Epidermal melanocyte (primary cell): Measurements from ENCODE around the gene ATAD3A.
"Not testable (repeated sequence)": the region's sequence is repeated elsewhere in the genome, so short reads cannot be mapped to it uniquely, and the experiment has no call there.

ENCODE experiments used
- DNase-seq: peaks from one replicate; pipeline ENCODE4 v3.0.0; 2011; ENCODE audit warnings: low spot score; ENCODE audit not compliant: insufficient read length

The ATAD3A gene

DNA sequence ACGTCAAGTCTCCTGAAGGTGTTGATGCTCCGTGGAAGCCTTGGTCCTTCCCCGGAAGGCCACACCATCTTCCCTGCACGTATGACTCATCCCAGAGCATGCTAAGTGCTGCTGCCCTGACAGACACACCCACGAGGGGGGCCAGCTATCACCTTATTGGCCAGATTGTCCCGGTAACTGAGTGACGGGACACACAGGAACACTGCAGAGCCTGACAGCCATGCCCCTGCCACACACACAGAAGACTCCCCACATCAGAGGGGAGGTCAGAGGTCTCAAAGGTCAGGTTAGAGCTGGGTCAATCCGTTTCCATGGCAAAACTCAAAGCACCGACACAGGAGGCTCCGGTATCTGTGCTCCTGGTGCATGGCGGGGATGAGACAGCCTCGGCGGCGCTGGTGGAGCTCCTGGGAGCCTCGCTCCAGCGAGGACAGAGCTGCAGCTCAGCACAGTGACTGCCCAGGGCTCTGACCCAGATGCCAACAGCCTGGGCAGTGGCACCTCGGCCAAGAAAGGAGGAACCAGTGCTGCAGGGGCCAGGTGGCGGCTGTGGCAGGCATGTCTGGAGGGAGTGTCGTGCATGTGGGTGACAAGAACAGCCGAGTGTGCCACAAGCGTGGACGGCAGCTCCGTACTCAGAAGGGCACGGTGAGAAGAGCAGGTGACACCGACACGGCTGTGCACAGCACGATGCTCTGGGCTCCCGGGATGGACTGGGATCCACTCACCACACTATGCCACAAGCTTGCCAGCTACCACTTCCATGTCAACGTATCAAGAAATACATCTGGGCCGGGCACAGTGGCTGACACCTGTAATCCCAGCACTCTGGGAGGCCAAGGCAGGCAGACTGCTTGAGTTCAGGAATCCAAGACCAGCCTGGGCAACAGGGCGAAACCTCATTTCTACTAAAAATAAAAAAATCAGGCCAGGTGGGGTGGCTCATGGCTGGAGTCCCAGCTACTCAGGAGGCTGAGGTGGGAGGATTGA, 43.3 kb downstream of the ATAD3A start:
- no peak for DNase-seq

DNA sequence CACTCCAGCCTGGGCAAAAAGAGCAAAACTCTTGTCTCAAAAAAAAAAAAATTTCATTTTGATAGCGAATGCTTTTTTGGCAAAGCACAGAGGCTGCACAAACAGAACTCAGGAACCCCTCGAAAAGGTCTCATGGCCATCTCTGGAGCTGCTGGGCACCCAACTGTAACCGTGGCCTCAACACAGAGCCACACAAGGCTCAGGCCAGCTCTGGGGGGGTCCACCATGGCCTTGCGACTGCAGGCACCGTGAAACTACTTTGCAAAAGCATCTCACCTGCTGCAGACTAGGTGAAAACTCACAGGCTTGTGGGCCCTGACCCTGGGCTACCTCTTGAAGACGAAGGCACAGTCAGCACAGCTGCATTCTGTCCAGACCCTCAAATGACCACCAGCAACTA, 44.5 kb downstream of the ATAD3A start:
- no peak for DNase-seq

DNA sequence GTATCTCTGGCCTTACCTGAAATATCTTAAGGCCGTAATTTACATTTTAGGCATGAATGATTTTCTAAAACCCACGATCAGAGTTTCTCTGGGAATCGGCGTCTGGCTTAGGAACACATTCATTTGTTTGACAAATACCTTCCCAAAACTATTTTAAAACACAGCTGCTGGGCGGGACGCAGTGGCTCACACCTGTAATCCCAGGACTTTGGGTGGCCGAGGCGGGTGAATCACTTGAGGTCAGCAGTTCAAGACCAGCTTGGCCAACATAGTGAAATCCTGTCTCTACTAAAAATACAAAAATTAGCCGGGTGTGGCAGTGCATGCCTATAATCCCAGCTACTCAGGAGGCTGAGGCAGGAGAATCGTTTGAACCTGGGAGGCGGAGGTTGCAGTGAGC, 45.0 kb downstream of the ATAD3A start:
- DNase-seq, result not testable (repeated sequence)

DNA sequence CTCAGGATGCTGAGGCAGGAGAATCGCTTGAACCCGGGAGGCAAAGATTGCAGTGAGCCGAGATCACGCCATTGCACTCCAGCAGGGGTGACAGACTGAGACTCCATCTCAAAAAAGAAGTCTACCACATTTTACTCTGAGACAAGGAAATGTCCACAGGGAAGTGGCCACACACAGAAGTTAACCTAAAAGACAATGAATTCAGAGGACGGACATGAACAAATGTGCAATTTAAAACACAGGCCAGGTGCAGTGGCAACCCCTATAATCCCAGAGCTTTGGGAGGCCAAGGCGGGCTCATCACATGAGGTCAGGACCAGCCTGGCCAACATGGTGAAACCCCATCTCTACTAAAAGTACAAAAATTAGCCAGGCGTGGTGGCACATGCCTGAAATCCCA, 45.7 kb downstream of the ATAD3A start:
- DNase-seq, result not testable (repeated sequence)

DNA sequence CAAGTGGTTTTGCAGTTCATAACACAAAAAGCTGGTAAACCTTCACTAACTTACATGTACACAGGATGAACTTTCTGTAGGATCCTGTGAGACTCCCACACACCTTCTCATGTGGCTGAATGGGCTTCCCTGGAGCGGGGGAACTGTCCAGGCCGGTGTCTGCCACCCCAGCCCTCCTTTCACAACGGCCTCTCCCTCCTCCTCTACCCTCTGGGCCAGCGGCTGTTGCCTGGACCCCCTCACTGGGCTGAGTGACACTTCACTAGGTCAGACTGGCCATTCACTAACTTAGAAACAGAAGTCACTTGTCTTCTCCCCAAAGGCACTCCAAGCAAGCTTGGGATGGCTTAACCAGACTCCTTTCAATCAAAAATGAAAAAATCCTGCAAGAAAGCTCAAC, 46.6 kb downstream of the ATAD3A start:
- no peak for DNase-seq

DNA sequence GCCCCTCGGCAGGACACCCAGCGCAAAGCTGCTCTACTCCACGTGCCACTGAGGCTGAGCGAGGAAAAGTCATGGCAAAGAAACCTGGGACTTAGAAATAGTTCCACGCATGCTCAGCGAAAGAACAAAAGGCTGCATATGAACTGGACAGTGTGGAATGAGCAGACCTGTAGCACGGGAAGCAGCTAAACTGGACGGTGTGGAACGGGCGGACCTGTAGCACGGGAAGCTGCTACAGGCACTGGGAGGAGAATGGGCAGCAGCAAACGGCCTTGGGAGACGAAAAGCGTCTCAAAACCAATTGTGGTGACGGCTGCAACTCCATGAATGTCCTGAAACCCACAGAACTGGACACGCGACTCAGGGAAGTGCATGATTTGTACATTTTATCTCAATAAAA, 47.1 kb downstream of the ATAD3A start:
- no peak for DNase-seq

DNA sequence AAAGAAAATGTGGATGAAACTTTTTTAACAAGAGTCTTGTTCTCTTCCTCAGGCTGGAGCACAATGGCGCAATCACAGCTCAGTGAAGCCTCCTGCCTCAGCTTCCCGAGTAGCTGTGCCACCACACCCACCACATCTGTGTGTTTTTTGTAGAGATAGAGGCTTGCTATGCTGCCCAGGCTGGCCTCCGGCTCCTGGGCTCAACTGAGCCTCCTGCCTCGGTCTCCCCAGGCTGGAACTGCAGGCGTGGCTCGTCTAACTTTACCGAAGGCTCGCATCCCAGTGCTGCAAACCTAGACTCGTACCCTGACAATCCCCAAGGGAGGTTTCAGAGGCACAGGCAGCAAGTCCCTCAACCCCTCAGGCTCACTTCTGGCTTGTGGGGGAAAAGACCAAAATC, 48.2 kb downstream of the ATAD3A start:
- no peak for DNase-seq

DNA sequence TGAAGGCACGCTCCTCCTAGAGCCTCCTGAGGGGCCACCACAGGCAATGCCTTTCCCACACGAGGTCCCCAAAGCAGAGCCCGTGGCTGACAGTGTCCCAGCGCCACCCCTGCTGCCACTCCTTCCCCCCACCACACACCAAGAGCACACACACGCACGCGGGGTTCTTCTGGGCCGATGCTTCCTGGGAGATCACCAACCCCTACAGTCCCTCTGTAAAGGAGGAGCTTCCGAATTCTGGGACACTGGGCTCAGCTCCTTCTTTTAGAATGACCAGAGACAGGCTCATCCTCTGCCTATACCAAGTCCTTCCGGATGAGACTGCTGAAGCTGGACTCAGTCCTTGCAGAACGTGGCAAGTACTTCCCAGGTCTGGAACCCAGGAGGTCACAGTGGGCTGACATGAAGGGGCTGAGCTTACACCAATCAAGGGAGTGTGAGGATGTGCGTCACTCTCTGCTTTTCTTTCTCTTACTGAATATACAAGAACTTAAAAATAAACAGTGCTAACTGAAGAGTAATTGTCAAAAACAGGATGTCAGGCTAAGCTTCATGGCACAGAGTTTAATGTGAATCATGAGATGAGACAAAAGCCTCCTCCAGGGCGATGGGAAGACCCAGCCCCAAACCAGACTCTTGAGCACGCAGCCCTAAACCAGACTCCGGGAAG, 50.0 kb downstream of the ATAD3A start:
- DNase-seq, result no peak

DNA sequence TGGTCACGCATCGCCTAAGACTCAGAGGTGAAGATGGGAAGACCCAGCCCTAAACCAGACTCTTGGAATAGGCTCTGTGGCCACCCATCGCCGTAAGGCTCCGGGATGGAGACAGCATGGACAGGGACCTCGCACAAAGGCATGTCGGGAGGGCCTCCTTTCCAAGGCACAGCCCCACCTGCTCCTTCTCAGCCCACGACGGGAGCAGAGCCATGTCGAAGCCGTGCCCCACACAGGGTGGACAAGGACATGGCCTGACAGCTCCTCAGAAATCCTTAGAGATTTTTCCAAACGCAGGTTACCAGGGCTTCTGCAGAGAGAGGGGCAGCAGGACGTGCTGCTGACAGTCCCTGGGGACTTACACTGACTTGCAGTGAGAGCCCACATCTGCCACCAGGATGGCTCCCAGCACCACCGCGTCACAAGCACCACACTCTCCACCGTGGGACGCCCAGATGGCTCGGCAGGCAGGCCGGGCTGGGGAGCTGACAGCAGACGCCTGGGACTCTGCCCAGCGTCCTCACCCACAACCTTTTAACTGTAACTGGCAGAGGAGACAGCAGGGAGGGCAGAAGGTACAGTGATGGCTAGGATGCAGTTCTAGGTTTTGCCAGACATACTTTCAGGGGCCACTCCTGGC, 50.7 kb downstream of the ATAD3A start:
- DNase-seq, result no peak

DNA sequence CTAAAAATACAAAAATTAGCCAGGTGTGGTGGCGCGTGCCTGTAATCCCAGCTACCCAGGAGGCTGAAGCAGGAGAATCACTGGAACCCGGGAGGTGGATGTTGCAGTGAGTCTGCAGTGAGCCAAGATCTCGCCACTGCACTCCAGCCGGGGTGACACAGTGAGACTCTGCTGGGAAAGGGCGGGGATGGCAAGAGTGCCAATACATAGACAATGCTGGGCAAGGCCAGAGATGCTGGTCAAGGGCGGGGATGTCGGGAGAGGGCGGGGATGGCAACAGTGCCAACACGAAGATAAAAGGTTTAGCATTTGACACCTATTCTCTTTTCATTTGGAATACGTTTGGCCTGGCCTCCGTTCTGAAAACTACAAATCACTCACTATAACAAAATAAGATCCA, 51.7 kb downstream of the ATAD3A start:
- no peak for DNase-seq

DNA sequence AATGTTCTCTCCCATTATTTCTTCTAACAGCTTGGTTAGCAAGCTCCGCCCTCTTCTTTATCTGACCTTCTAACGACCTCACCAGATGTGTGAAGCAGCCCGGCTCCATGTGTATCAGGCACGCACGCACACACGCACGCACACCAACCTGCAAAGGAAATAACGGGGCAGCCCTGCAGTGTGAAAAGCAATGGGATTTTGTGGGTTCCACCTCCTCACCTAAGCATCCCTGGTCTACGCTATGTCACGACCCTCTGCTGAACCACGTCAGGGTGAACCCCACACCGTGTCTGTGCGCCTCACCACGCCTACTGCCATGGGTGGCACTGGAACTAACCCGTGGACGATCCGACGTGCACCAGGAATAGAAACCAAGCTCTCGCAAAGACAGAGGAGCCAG, 52.3 kb downstream of the ATAD3A start:
- no peak for DNase-seq

DNA sequence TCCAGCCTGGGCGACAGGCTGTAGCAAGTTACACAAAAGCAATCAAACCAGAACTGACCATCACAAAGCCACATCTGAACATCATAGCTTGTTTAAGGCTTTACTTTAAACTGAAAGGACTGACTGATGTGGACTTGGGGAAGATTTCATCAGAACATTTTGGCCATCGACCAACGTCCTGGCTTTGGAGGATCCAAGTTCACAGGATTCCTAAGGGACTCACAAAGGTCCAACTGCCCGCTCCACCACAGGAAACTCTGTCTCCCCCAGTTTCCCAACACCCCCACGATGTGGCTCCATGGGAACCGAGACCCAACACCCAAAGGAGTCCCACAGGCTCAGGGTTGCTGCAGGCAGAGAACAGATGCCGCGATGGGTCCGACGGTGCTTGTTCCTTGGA, 53.4 kb downstream of the ATAD3A start:
- DNase-seq, result no peak

DNA sequence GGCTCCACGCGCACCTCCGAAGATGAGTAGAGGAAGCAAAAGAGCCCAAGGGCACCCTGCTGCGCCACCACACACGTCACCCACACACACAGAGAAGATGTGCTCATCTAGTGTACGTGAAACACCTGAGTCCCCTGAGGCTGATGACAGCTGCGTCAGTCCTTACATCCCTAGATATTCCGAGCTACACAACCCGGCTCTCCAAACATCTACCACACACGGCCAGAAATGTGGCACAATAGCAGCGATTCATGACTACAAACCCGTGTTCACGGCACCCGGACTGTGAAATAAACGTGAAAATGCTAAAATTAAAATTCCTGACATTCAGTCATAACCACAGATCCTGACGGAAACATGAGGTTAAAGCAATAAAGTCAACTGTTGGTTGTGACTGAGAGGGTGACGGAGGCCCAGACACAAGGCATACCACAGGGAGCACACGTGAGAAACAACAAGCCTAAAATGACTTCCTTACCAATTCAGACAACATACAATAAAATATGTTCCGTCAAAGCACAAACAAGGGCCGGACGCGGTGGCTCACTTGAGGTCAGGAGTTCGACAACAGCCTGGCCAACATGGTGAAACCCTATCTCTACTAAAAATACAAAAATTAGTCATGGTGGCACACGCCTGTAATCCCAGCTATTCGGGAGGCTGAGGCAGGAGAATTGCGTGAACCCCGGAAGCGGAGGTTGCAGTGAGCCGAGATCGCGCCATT, 55.4 kb downstream of the ATAD3A start:
- DNase-seq, result no peak

DNA sequence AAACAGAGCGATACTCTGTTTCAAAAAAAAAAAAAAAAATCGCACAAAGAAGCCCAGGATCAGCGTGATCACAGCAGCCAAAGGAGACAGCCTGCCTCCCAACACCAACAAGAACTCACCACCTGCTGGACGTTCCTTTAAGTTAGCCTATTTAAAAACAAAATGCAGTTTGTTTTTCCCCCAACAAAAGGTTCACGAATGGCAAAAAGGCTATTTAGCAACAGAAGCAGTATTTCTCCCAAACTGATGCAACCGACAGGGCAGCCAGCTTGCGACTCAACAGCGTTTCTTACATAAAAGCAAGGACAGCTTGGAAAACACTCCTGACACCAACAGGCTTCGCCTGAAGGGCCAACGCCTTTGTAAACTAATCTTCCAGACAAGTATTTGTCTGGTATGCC, 55.9 kb downstream of the ATAD3A start:
- no peak for DNase-seq

DNA sequence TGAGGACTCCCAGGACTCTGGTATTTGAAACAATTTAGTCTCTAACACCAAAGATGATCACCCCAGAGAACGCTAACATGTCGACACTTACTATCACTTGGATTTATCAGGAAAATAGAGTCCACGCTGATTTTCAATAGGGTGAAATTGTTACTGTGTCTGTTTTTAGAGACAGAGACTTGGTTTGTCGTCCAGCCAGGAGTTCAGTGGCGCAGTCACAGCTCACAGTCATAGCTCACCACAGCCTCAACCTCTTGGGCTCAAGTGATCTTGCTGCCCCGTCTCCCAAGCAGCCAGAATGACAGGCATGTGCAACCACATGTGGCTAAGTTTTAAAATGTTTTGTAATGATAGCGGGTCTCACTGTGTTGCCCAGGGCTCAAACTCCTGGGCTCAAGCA, 57.4 kb downstream of the ATAD3A start:
- DNase-seq, result no peak

DNA sequence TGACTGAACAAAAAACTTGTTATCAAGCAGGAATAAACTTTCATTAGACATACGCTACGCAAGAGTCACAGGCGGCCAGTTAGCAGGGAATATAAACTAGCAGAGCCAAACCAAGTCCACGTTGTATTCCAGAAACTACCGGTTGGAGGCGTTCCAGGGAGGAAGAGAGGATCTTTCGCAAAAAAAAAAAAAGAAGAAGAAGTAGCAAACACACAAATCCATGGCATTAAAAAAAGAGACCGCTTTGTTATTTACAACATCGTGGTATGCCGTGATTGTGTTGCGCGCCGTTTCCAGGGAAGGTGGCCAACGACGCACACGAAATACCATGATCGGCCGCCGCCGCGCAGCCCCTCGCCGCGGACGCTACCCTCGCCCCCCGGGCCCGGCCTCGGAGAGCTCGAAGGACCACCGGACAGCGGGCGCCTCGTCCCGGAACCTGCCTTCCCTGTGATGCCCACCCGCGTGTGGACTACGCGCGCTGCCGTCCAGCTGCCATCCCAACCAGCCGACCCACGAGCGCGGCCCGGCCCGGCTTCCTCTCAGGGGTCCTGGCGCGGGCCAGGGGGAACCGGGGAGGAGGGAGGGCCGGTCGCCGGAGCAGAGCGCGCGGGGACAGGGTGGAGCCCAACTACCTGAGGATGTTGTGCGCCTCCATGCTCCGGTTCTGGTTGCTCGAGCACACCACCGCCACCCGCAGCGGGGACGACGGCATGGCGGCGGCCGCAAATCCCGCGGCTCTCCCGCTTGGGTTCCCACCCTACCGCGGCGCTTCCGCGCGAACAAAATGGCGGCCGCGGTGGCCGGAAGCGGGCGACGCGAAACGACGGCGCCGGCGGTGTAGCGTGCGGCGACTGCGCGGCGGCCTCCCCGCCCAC, 62.1 kb downstream of the ATAD3A start:
- no peak for DNase-seq

DNA sequence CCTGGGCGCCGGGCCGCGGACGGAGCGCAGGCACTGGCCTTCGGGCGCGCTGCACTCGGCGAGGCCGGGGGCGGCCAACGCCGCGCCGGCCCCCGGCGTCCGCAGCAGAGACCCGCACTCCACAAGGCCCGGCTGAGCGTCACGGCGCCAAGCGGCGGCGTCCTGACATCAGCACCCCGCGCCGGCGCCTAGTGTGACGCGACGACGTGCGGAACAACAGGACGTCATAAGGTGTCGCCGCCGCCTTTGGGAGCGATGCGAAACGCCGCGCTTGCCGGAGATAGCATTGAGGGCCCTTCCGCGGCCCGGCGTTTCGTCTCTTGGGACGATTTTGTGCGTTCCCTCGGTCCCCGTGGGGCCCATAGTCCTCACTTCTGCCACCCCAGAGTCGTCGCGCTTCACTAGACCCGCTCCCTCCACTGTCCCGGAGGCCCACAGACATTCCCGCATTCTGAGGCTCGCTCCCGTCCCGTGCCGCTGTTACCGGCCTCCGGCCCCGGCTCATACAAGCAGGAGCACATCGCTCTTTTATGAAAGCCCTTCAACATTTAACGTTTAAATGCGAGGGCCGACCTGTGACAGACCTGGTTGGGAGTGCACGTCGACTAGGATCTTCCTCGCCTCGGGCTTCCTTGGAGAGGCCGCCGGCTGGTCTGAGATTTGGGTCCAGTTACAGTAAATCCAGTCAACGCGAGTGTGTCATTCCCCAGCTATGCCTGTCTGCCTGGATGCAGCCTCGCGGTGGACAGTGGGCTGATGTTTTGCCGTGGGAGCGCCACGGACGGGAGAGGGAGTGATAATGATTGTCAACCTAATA, 63.0 kb downstream of the ATAD3A start, which contains the start of gene SSU72:
TSS of gene SSU72 (minus strand) at position 143 of the 817 bp plus-strand sequence. CDS start 306 bp downstream, outside the sequence.
- DNase-seq, result peak; percentile 93

DNA sequence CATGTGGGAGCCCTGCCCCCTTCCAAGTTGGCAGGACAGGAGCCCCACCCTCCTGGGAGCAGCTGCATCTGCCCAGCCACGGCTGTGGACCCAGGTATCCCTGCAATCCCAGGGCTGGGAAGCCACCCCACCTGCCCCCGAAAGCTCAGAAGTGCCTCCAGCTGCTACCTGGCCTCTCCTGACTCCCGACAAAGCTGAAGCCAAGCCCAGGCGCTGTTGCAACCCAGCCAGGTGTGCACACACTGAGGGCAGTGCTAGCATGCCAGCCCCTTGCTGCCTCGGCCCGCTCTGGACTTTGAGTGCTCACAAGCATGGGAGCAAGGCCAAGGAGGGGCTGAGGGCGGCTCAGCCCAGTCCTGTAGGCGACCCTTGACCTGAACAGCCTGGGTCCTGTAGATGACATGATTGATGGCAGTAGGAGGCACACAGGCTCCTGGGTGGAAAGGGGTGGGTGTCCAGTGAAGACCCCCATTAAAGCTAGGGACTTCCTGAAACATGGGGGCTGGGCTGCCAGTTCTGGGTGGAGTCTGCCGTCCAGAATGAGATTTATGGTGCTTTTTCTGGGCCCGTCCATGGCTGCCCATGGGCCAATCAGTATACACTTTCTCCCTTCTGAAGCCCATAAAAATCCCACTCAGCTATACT, 65.5 kb downstream of the ATAD3A start:
- DNase-seq, result no peak

DNA sequence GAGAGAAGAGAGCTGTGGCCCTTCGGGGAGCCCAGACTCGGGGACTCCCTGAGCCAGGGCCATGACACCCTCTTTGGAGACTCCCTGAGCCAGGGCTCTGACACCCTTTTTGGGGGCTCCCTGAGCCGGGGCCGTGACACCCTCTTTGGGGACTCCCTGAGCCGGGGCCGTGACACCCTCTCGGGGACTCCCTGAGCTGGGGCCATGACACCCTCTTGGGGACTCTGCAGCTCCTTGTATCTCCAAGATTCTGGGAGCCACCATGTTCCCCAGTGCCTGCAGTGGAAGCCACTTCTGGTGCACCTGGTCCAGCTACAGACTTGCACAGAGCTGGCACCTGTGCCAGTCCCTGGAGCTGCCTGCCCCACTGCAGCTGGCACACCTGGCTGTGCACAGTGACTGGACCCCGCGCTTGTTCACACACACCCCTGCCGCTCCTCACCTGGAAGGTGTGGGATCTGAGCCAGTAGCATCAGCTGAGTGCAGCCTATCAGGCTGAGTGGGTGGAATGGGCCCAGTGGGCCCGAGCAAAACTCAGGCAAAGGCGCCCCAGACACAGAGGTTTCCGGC, 66.5 kb downstream of the ATAD3A start:
- no peak for DNase-seq
